Measurements from ENCODE around the gene ZBTB6. TPM values are rescaled to one million over a fixed set of nuclear protein-coding genes. Genes with fewer than 3 reads are reported as not detected.

The ZBTB6 gene
- total and polyA plus RNA-seq, 8 donors, result 6.9 to 15.3 (median 14.1) TPM

DNA sequence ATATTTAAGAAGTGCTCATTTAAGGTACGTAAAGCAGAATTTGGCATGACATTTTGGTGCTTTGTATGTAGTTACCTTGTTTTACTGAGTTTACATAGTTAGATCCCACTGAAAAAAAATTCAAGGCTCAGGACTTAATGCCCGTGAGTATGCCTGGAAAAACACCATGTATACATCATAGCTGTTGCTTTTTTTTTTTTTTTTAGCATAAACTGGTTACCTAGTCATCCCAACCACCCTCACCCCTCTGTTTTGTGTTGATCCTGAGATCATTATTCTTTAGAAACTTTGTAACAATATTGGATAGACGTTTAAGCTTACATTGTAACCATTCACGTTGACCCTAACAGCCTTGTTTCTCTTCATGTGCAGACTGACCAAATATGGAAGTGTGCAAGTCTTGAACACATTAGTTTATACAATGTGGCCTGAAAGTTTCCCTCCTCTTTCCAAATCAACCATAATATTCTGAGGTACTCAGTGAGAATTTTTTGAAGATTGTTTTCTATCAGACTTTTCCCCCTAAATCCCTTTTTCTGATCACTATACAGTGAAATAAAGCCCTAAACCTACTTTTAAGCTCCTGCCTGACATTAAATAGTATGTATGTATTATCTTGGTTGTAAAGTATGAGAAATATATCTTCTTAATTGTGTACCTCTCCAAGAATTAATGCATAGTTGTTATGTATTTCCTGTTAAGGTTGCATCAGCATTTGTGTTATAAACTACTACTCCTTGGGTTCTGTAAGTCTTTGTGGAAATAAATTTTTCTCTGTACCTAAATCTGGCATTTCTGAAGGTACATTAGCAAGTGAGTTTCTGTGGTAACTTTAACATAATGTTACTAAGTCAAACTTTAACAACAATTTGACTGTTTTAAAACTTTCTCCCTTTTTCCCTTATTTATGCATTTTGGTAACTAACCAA, 32.1 kb upstream of the ZBTB6 start:
- peaks cover 0 to 6% of the 10 kb centered on the region in 2 donors for H3K36me3 ChIP-seq
- peaks cover 8 to 59% of the 10 kb centered on the region in 2 donors for H3K4me1 ChIP-seq
- ATAC-seq (no peak), DNase-seq (no peak)
- intact Hi-C loops (cut with DNase I), result no loop called here
- no peak overlapping the region for H3K27ac ChIP-seq
- no peaks in the 10 kb centered on the region for H3K9me3 ChIP-seq
- no peak overlapping the region for H3K4me3 ChIP-seq
- TF ChIP-seq, protein P1, sequence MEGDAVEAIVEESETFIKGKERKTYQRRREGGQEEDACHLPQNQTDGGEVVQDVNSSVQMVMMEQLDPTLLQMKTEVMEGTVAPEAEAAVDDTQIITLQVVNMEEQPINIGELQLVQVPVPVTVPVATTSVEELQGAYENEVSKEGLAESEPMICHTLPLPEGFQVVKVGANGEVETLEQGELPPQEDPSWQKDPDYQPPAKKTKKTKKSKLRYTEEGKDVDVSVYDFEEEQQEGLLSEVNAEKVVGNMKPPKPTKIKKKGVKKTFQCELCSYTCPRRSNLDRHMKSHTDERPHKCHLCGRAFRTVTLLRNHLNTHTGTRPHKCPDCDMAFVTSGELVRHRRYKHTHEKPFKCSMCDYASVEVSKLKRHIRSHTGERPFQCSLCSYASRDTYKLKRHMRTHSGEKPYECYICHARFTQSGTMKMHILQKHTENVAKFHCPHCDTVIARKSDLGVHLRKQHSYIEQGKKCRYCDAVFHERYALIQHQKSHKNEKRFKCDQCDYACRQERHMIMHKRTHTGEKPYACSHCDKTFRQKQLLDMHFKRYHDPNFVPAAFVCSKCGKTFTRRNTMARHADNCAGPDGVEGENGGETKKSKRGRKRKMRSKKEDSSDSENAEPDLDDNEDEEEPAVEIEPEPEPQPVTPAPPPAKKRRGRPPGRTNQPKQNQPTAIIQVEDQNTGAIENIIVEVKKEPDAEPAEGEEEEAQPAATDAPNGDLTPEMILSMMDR (IDR thresholded peaks at IDR 0.05), result no peak
- H3K27me3 ChIP-seq, result no peaks in the 10 kb centered on the region

DNA sequence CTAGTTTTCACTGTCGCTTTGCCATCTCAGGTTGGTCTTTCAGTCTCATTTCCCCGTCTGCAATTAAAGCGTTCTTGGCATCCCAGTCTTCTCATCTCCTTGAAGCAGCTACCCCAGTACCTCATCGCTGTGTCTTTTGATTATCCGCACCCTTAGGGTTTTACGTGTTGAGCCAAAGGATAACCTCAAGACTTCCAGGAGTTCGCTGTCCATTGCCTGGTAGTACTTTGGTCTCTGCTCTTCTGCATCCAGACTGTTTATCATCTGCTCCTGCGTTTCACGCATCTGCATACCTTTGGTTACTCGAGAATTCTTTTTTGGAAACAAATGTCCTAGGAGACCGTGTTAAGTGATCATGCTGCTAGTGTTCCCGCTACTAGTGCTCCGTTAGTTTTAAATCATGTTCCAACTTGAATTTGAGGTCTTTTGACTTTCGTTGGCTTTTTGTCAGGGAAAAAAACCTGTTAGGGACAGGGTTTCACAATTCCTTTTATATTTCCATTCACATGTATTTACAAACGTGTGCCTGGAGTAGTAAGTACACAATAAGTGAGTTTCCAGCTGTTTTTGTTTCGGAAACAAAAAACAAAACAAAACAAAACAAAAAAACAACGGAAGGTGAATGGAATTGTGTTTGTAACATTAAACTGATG, 28.6 kb upstream of the ZBTB6 start:
- H3K27ac ChIP-seq, result peak overlapping the region; percentile 85 to 86
- H3K36me3 ChIP-seq, result peaks cover 0 to 21% of the 10 kb centered on the region in 2 donors
- H3K4me3 ChIP-seq, result peak overlapping the region; percentile 85 to 88
- H3K27me3 ChIP-seq, result no peaks in the 10 kb centered on the region
- TF ChIP-seq, protein P1 (IDR thresholded peaks at IDR 0.05), result no peak
- intact Hi-C loops (cut with DNase I), result no loop called here
- ATAC-seq (peak; percentile 26), DNase-seq (peak in 1 of 4 donors; percentile 18)
- H3K4me1 ChIP-seq, result peaks cover 8 to 48% of the 10 kb centered on the region in 2 donors
- H3K9me3 ChIP-seq, result no peaks in the 10 kb centered on the region

DNA sequence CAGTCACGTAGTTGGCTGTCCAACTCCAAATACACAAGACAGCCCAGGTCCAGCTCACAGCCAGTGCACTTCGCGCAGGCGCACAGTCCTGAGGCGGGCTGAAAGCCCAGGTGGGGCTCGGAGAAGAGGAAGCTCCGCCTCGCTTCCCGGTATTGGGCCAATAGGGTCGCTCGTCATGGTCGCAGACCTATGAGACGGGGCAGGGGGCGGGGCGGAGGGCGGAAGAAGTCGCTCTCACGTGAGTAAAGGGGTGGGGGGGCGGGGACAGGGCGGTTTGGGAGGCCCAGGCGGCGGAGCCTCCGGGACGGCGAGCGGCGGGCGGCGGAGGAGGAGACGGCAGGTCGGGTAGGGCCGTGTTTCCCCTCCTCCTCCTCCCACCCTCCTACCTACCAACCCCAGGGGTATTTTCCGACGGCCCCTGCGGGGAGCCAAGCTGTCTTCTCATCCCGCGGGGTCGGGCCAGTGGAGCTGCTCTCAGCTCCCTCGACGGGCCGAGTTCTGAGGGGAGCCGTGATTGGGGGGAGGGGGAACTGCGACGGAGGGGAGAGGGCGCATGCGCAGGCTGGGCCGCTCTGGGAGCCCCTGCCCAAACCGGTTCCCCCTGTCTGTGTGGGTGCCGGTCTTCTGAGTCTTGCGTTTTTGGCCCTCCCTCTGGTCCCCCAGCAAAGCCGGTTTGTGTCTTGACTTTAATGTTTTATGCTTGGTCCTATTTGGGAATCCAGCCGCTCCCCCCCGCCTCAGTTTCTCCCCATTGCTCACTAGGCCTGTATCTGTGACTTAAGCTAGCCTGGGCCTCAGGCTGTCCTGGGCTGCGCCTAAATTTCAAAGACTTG, 27.8 kb upstream of the ZBTB6 start, which contains the start of gene RABGAP1:
TSS of gene RABGAP1 (plus strand) at position 272 of the 833 bp plus-strand sequence. CDS start 16,040 bp downstream, outside the sequence.
- peak; percentile 98 for ATAC-seq
- H3K27me3 ChIP-seq, result no peaks in the 10 kb centered on the region
- peaks cover 0 to 26% of the 10 kb centered on the region in 2 donors for H3K36me3 ChIP-seq
- no peaks in the 10 kb centered on the region for H3K9me3 ChIP-seq
- intact Hi-C loops (cut with DNase I), result no loop called here
- TF ChIP-seq, protein P1 (IDR thresholded peaks at IDR 0.05), result no peak
- peak within 1 kb of the TSS; percentile 85 to 88 for H3K4me3 ChIP-seq
- peak; percentile 95 to 100 (median 100) for DNase-seq
- H3K4me1 ChIP-seq, result peaks cover 8 to 42% of the 10 kb centered on the region in 2 donors
- peak within 1 kb of the TSS; percentile 85 to 86 for H3K27ac ChIP-seq

DNA sequence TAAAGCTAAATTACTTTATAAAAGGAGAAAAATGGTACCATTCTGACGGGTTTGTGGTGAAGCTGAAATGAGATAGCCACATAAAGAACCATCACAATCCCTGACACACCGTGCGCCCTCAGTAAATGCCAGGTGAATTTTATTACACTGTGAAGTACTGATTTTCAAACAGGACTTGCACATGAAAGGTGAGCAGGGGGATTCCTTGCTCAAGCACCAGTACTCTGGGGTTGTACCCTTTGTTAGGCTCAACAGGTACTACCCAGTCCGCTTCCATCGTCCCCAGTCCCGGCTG, 27.3 kb upstream of the ZBTB6 start:
- intact Hi-C loops (cut with DNase I), result no loop called here
- Histone ChIP-seq H3K9me3 (no peaks in the 10 kb centered on the region), H3K27me3 (no peaks in the 10 kb centered on the region), H3K4me1 (peaks cover 8 to 39% of the 10 kb centered on the region in 2 donors), H3K27ac (peak overlapping the region in 1 of 2 donors; percentile 85), H3K36me3 (peaks cover 0 to 26% of the 10 kb centered on the region in 2 donors), H3K4me3 (peak overlapping the region in 1 of 2 donors; percentile 85)
- ATAC-seq, result no peak
- no peak for DNase-seq
- TF ChIP-seq, protein P1 (IDR thresholded peaks at IDR 0.05), result no peak
